Islet precursor cell (in vitro differentiated cells): Measurements from ENCODE around the gene DYRK4.

Experiments used
- DNase-seq: peaks from one replicate; pipeline ENCODE4 v3.0.0-alpha.2; 2018

DYRK4 gene

DNA sequence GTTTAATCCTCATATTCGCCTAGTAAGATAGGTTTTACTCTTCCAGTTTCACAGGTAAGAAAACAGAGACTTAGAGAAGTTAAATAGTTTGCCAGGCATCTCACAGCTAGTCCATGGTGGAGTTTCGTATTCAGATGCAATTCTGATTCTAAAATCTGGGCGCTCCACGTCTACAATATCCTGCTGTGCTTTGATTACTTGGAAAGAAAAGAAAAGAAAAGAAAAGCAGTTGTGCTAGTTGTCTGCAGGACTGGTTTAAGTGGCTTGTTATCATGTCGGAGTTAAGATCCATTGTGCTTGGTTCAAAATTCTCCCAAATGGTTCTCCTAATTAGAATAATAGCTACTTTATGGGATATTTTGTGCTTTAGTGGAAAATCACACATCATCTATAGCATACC, 68.3 kb downstream of the DYRK4 start:
- DNase-seq = no peak

DNA sequence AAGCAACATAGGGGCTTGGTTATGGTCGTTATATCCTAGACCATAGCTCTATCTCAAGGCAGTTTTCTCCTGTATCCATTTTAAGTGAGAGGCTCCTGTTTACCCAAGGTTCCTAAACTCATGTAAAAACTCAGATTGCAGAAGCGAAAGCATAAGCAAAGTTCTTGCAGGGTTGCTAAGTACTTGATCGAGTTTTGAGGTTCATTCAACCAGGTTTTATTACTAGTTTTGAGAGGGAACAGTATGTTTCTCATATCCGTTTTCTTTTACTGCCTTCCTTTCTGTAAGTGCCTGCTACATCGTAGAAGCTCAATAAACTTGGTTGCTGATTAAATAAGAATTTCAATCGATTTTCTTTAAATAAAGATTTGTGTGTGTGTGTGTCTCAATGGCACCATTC, 81.7 kb downstream of the DYRK4 start:
- no peak for DNase-seq

DNA sequence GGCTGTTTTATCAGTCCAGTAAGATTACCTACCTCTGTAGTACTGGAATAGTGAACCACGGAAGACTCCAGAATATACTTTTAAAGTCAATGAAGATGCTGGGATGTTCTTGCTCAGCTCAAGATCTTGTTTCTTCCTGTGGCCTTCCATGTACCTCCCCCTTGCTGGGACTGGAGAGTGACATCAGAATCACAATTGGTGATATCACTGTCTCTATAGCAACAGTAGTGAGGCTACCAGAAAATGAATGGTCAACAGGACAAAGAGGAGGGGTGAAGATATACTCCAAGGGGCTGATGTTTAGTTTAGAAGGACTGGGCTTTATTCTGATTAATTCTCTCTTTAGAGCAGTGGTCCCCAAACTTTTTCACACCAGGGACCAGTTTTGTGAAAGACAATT, 83.0 kb downstream of the DYRK4 start:
- DNase-seq = no peak

DNA sequence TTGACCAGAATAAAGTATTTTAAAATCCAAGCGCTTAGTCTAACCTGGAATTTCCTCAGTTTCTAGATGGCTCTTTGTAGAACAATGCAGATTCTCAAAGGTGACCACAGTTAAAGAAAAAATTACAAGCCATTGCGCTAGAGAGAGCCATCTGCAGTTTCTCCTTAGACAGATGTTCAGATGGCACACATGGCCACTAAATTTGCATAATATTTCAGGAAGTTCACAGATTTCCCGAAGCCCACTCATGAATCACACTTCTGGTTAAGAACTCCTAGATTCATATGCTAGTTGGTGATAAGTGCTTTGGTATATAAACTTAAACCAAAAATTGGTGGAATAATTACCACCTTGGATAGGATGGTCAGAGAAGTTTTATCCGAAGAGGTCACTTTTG, 86.1 kb downstream of the DYRK4 start:
- no peak for DNase-seq

DNA sequence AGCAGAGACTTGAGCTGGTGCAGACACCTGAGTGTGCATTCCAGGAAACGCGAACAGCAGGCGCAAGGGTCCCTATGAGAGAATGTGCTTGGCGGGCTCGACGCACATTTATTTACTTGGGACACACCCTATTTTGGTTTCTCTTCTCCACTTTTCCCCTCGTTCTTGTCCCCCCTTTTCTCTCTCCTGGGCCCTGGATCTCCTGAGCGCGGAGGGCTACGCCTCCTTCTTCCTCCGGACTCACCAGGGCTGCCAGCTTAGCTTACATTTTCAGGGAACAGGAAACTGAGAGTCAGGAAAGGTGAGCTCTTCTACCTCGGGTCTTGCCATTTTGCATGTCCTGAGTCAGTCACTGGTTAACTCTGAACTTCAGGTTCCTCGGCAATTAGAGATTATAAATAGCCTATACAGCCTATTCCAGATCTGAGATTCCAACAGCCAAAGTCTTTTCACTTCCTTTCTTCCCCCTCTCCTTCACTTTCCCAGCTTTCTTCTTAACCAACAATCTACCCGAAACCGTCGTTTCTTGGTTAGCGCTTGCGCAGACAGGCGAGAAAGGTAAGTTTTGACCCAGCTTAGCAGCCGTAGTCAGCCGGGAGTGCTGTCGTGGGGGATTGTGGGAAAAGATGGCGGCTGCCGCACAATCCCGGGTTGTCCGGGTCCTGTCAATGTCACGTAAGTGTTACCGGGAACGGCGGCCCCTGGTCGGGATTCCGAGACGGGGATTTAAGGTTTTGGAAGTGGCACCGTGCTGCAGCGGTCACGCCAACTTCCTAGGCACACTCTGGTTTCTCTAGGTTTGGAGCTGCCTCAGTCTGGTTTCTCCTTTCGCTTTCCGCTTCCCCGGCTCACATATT, 86.7 kb downstream of the DYRK4 start, which contains the start of the genes AKAP3 and NDUFA9:
TSS of gene AKAP3 (minus strand) at position 551 of the 857 bp plus-strand sequence. CDS start 10,855 bp downstream, outside the sequence.
TSS of gene NDUFA9 (plus strand) at position 614 of the 857 bp plus-strand sequence. CDS start at position 627, 13 bp downstream.
- DNase-seq = peak; percentile 95

DNA sequence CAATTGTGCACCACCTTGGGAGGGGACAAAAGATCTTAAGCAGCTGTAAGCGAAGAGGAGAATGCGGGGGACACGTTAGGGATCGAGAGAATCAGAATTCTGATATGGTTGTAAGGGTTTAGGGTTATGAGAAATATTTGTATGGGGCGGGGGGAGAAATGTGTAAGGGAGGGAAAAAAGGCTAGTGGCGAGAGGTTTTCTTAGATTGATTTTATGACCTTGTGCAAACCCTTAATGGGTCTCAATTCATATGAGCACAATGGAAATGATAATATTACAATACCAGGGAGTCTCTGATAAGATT, 87.3 kb downstream of the DYRK4 start:
- no peak for DNase-seq

DNA sequence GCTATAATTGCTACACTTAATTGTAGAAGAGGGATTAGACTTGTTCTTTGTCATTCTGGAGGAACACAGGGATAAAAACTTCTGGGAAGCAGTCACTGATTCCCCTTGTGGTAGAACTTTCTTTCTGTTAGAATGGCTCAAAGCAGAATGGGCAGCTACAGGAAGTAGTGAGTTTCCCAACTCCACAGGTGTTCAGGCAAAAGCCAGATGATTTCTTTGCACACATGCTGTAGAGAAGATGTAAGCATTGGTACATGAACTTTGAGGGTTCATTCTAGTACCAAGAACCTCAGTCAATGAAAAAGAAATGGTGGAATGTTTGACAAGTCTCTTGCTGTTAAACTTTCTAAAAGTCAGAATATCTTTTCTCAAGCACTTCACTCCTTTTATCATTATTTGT, 91.2 kb downstream of the DYRK4 start:
- no peak for DNase-seq

DNA sequence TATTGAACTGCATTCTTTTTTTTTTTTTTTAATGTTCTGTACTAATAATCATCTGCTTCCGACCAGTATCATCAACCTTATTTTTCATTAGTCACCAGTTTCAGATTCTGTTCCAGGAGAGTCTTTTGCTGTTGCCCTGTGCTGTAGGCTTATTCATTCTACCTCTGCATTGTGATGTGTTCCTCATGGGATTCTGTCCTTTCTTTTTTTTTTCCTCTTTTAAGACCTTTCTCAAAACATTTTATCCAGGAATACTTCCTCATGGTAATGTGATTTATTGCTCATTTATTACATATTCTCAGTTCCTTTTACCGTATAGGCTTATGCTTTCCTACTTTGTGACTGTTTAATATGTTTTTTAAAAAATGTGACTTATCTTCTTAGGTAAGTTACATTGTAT, 91.7 kb downstream of the DYRK4 start:
- DNase-seq = no peak
